GM12872 (cell line): ENCODE data around the gene CCDC187.

Experiments used
- CTCF ChIP-seq: IDR thresholded peaks from 3 replicates; pipeline ENCODE4 v1.5.1; 2011; ENCODE audit warnings: low read depth, mild to moderate bottlenecking, low read length, moderate library complexity; ENCODE audit not compliant: insufficient read depth

Gene CCDC187

DNA sequence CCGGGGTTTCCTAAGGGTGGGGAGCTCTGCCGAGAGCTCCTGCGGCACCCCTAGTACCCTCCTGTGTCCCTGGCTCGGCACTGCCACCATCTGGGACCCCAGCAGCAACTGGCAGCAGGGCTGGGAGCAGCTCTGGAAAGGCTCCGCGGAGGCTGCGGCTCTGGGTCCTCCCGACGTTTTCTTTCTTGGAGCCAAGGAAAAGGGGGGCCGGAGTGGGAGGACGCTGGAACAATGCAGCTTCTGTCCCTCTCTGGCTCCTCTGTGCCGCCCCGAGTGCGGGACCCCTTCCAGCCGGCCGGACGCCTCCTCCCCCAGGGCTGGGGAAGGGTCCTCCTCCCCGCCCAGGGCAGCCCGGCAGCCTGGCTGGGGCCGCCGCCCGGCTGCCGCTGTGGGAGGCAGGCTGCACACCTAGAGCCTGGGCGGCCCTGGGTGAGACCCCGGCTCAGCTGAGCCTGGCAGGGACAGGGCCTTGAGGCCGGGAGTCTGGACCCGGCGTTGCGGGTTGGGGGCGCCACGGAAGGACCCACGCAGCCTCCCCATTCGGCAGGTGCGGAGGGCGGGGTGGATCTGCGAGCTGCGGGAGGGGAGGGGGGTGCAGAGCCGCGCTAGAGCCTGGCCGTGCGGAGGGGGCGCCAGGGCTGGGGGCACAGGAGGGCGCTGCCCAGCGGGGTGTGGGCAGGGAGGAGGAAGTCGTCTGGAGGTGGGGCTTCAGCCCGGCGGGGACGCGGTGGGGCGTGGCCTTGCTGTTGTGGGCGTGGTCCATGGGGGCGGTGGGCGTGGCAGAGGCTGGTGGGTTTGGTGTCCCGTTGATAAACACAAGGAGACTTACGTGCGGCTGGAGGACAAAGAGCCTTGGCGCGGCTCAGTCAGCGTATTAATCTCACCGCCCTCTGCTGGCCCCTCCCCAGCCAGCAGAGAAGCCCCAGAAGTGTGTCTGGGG is 38.6 kb upstream of the CCDC187 start:
- TF ChIP-seq CTCF = no peak

DNA sequence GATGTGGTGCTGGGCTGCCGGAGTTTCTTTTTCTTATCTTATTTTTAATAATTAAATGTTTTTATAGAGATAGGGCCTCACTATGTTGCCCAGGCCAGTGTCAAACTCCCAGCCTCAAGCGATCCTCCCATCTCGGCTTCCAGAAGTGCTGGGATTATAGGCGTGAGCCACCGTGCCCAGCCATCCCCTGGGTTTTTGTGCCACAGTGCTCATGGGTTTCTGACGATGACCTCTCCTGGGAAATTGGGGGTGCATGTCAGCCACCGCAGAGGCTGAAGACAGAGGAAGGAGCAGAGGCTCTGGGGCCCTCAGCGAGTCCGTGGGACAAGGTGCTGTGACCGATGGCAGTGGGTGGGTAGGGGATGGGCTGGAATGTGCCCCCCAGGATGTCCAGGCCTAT is 37.9 kb upstream of the CCDC187 start:
- no peak for TF ChIP-seq CTCF

- no peak for TF ChIP-seq CTCF
Measured at GRCh38 chr9:136341042-136341655, 37.3 kb upstream of the CCDC187 start.

- TF ChIP-seq CTCF = no peak
Measured at GRCh38 chr9:136340356-136341041, 36.6 kb upstream of the CCDC187 start.

DNA sequence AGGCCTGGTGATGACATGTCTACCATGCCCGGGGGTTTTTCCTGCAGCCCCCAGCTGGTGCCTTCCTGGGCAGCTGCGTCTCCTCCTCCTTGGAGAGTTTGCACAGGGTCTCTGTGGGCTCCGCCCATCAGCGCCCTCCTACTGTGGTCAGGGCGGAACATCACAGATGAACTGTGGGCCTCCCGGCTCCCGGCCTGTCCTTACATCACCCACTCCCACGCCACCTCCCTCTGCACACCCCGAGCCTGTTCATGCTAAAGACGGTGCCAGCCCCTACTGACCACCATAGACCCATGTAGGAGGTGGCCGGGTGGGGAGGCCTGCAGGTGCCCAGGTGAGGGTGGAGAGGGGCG is 36.0 kb upstream of the CCDC187 start:
- no peak for TF ChIP-seq CTCF

- TF ChIP-seq CTCF = peak; percentile 96
Measured at GRCh38 chr9:136339173-136339957, 35.5 kb upstream of the CCDC187 start.
